Neural cell (in vitro differentiated cells): ENCODE data around the gene MAN2B1.

Experiments
- EZH2 ChIP-seq: fragments of 200-600, 300-800 bp; shearing (Covaris generic), sonication (generic); IDR thresholded peaks from 2 replicates; pipeline ENCODE4 v1.6.1; 2014; ENCODE audit warnings: antibody characterized with exemption, low read length, borderline replicate concordance, mild to moderate bottlenecking; ENCODE audit not compliant: insufficient read depth, poor library complexity, severe bottlenecking
- RAD21 ChIP-seq: fragments of 450-650 bp; conservative IDR thresholded peaks from 2 replicates; pipeline ENCODE4 v1.6.1; 2014; ENCODE audit warnings: antibody characterized with exemption, mild to moderate bottlenecking, moderate library complexity

DNA sequence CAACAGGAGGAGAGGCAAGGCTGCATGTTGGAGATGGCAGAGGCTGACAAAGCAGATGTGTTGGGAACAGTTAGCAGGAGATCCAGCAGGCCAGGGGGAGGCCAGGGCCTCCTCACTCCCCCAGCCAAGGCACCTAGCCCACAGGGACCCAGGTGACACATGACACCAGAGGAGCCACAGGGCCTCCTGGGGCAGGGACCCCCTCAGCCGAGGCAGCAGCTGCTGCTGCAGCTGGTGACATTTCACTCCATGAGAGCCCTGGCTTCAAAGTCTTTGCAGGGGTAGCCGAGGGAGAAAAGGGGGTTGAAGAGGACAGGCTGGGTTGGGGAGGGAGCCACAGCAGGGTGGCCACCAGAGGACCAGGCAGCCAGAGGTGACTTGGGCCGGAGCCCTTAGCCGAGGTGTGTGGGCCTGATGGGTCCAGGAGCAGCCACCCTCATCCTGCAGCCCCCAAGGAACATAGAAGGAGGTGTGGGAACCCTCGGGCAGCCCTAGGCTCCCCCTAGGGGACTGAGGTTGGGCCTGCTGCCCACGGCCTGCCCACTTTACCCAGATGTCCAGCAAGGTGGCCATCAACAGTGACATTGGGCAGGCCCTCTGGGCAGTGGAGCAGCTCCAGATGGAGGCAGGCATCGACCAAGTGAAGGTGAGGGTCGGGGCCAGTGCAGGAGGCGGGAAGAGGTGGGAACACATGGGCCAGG, 21.1 kb upstream of the MAN2B1 start, which contains the start of gene GNG14:
- no peak for TF ChIP-seq RAD21
- no peak for TF ChIP-seq EZH2
